Stimulated activated CD4-positive, alpha-beta T cell treated with anti-CD3 and anti-CD28 coated beads, Interleukin-1b, Interleukin-23, amount 100 ng/mL, for 4 hours (primary cell): ENCODE data around the gene DRC3.
"Not testable (repeated sequence)": the region's sequence is repeated elsewhere in the genome, so short reads cannot be mapped to it uniquely, and the experiment has no call there.

ENCODE experiments used
- DNase-seq, 2 donors: peaks; one replicate each; pipeline ENCODE4 v3.0.0-alpha.2; 2020; ENCODE audit warnings: low read depth in 2 of 2

DRC3 gene

GRCh38 chr17:17993366-17993765 lies 20.7 kb downstream of the DRC3 start:
- no peak for DNase-seq

GRCh38 chr17:17993852-17994251 lies 21.2 kb downstream of the DRC3 start:
- no peak for DNase-seq

GRCh38 chr17:17994271-17995069 lies 21.8 kb downstream of the DRC3 start:
- DNase-seq = no peak

GRCh38 chr17:17995887-17996286 lies 23.2 kb downstream of the DRC3 start:
- not testable (repeated sequence) for DNase-seq

- DNase-seq = no peak
Measured at GRCh38 chr17:17998934-17999333, 26.3 kb downstream of the DRC3 start.

GRCh38 chr17:17999364-18000029 lies 26.8 kb downstream of the DRC3 start:
- no peak for DNase-seq

GRCh38 chr17:18000030-18000408 lies 27.4 kb downstream of the DRC3 start:
- DNase-seq = no peak

- no peak for DNase-seq
Measured at GRCh38 chr17:18002171-18002570, 29.5 kb downstream of the DRC3 start.

GRCh38 chr17:18004345-18004744 lies 31.7 kb downstream of the DRC3 start:
- DNase-seq = no peak

GRCh38 chr17:18004884-18005305 lies 32.2 kb downstream of the DRC3 start:
- no peak for DNase-seq

GRCh38 chr17:18005496-18005895 lies 32.8 kb downstream of the DRC3 start:
- DNase-seq = no peak

- no peak for DNase-seq
Measured at GRCh38 chr17:18006495-18007239, 34.0 kb downstream of the DRC3 start.

- DNase-seq = no peak
Measured at GRCh38 chr17:18008496-18009268, 36.0 kb downstream of the DRC3 start.

- no peak for DNase-seq
Measured at GRCh38 chr17:18009609-18010420, 37.2 kb downstream of the DRC3 start.

- no peak for DNase-seq
Measured at GRCh38 chr17:18011286-18011685, 38.6 kb downstream of the DRC3 start.

GRCh38 chr17:18014006-18014405 lies 41.3 kb downstream of the DRC3 start:
- DNase-seq = no peak

GRCh38 chr17:18015593-18015992 lies 42.9 kb downstream of the DRC3 start:
- no peak for DNase-seq

GRCh38 chr17:18016426-18016825 lies 43.8 kb downstream of the DRC3 start:
- DNase-seq = no peak

- DNase-seq = no peak
Measured at GRCh38 chr17:18017958-18018357, 45.3 kb downstream of the DRC3 start.

- no peak for DNase-seq
Measured at GRCh38 chr17:18018411-18018921, 45.8 kb downstream of the DRC3 start.

- DNase-seq = no peak
Measured at GRCh38 chr17:18019838-18020154, 47.1 kb downstream of the DRC3 start.
